HL-60 (cell line): Measurements from ENCODE around the gene C11orf71.

Experiments
- GABPA ChIP-seq: IDR thresholded peaks from 2 replicates; pipeline ENCODE4 v1.6.1; 2012; ENCODE audit warnings: low read depth
- POLR2AphosphoS5 ChIP-seq: IDR thresholded peaks from 2 replicates; pipeline ENCODE4 v1.6.1; 2012; ENCODE audit warnings: low read depth
- SPI1 ChIP-seq: IDR thresholded peaks from 2 replicates; pipeline ENCODE4 v1.6.1; 2012; ENCODE audit warnings: low read depth, mild to moderate bottlenecking, borderline replicate concordance
- TF ChIP-seq, protein P1 (sequence below): IDR thresholded peaks from one replicate; pipeline ENCODE4 v1.5.1; 2011; ENCODE audit warnings: low read length, control low read depth, inconsistent platforms; ENCODE audit not compliant: insufficient read depth
- TF ChIP-seq, protein P2 (sequence below): IDR thresholded peaks from 2 replicates; pipeline ENCODE4 v1.6.1; 2012; ENCODE audit warnings: low read depth; ENCODE audit not compliant: insufficient replicate concordance

DNA sequence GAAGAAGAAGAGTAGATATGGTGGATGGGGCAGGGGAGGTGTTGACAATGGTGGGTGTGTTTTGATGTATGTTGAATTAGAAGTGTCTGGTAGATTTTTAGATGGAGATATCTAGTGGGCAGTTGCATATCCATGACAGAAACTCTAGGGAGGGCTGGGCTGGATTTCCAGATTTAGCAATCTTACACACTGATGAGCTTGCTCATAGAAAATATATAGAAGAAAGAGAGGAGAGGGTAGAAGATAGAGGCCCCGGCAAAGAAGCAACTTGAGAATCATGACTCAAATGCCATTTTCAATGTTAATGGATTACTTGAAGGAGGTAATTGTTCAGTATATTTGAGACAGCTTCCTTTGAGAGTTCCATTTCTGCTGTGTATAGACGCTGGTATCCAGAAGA is 47.1 kb upstream of the C11orf71 start:
- TF ChIP-seq, protein P1, sequence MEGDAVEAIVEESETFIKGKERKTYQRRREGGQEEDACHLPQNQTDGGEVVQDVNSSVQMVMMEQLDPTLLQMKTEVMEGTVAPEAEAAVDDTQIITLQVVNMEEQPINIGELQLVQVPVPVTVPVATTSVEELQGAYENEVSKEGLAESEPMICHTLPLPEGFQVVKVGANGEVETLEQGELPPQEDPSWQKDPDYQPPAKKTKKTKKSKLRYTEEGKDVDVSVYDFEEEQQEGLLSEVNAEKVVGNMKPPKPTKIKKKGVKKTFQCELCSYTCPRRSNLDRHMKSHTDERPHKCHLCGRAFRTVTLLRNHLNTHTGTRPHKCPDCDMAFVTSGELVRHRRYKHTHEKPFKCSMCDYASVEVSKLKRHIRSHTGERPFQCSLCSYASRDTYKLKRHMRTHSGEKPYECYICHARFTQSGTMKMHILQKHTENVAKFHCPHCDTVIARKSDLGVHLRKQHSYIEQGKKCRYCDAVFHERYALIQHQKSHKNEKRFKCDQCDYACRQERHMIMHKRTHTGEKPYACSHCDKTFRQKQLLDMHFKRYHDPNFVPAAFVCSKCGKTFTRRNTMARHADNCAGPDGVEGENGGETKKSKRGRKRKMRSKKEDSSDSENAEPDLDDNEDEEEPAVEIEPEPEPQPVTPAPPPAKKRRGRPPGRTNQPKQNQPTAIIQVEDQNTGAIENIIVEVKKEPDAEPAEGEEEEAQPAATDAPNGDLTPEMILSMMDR = no peak
- no peak for TF ChIP-seq GABPA
- no peak for TF ChIP-seq POLR2AphosphoS5
- TF ChIP-seq SPI1 = no peak
- TF ChIP-seq, protein P2, sequence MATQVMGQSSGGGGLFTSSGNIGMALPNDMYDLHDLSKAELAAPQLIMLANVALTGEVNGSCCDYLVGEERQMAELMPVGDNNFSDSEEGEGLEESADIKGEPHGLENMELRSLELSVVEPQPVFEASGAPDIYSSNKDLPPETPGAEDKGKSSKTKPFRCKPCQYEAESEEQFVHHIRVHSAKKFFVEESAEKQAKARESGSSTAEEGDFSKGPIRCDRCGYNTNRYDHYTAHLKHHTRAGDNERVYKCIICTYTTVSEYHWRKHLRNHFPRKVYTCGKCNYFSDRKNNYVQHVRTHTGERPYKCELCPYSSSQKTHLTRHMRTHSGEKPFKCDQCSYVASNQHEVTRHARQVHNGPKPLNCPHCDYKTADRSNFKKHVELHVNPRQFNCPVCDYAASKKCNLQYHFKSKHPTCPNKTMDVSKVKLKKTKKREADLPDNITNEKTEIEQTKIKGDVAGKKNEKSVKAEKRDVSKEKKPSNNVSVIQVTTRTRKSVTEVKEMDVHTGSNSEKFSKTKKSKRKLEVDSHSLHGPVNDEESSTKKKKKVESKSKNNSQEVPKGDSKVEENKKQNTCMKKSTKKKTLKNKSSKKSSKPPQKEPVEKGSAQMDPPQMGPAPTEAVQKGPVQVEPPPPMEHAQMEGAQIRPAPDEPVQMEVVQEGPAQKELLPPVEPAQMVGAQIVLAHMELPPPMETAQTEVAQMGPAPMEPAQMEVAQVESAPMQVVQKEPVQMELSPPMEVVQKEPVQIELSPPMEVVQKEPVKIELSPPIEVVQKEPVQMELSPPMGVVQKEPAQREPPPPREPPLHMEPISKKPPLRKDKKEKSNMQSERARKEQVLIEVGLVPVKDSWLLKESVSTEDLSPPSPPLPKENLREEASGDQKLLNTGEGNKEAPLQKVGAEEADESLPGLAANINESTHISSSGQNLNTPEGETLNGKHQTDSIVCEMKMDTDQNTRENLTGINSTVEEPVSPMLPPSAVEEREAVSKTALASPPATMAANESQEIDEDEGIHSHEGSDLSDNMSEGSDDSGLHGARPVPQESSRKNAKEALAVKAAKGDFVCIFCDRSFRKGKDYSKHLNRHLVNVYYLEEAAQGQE = no peak
